ENCODE data around the gene SLC12A6. TPM values are rescaled to one million over a fixed set of nuclear protein-coding genes. Genes with fewer than 3 reads are reported as not detected.

The SLC12A6 gene
- total and polyA plus RNA-seq, 11 donors = 6.1 to 35.1 (median 23.0) TPM

GRCh38 chr15:34374816-34375215 lies 37.2 kb upstream of the SLC12A6 start:
- Histone ChIP-seq H3K36me3 (peaks cover 0 to 3% (median 0%) of the 10 kb centered on the region in 9 donors), H3K4me1 (no peaks in the 10 kb centered on the region), H3K27me3 (no peaks in the 10 kb centered on the region), H3K27ac (no peak overlapping the region), H3K4me3 (no peak overlapping the region), H3K9me3 (no peaks in the 10 kb centered on the region)
- no peak for ATAC-seq
- TF ChIP-seq CTCF (IDR thresholded peaks at IDR 0.05) = no peak
- TF ChIP-seq POLR2A (IDR thresholded peaks at IDR 0.05) = no peak
- WGBS, 4 donors = 64 to 91% (median 73%) methylated on average over 2 of the region's 2 CpGs
- intact Hi-C loops (cut with DNase I) = no loop called here
- no peak for DNase-seq

GRCh38 chr15:34373951-34374350 lies 36.4 kb upstream of the SLC12A6 start:
- 69 to 100% (median 88%) methylated on average over 8 of the region's 8 CpGs for WGBS, 4 donors
- ATAC-seq (peak in 1 of 4 donors; percentile 27), DNase-seq (no peak)
- no peak for TF ChIP-seq POLR2A (IDR thresholded peaks at IDR 0.05)
- TF ChIP-seq CTCF (IDR thresholded peaks at IDR 0.05) = no peak
- Histone ChIP-seq H3K27me3 (no peaks in the 10 kb centered on the region), H3K27ac (no peak overlapping the region), H3K4me3 (no peak overlapping the region), H3K9me3 (no peaks in the 10 kb centered on the region), H3K36me3 (no peaks in the 10 kb centered on the region), H3K4me1 (no peaks in the 10 kb centered on the region)
- intact Hi-C loops (cut with DNase I) = no loop called here

GRCh38 chr15:34370643-34371042 lies 33.1 kb upstream of the SLC12A6 start:
- DNase-seq = no peak
- H3K27ac ChIP-seq = no peak overlapping the region
- H3K36me3 ChIP-seq = no peaks in the 10 kb centered on the region
- intact Hi-C loops (cut with DNase I) = no loop called here
- no peaks in the 10 kb centered on the region for H3K9me3 ChIP-seq
- TF ChIP-seq CTCF (IDR thresholded peaks at IDR 0.05) (no peak), POLR2A (IDR thresholded peaks at IDR 0.05) (no peak)
- H3K4me1 ChIP-seq = peaks cover 0 to 15% (median 8%) of the 10 kb centered on the region in 12 donors
- no peak for ATAC-seq
- WGBS, 4 donors = 30 to 59% (median 43%) methylated on average over 2 of the region's 2 CpGs
- no peak overlapping the region for H3K4me3 ChIP-seq
- no peaks in the 10 kb centered on the region for H3K27me3 ChIP-seq

GRCh38 chr15:34370129-34370528 lies 32.5 kb upstream of the SLC12A6 start:
- Histone ChIP-seq H3K27me3 (no peaks in the 10 kb centered on the region), H3K27ac (no peak overlapping the region), H3K4me1 (peaks cover 0 to 20% (median 13%) of the 10 kb centered on the region in 12 donors), H3K4me3 (no peak overlapping the region), H3K9me3 (no peaks in the 10 kb centered on the region), H3K36me3 (no peaks in the 10 kb centered on the region)
- no peak for TF ChIP-seq POLR2A (IDR thresholded peaks at IDR 0.05)
- TF ChIP-seq CTCF (IDR thresholded peaks at IDR 0.05) = no peak
- ATAC-seq = no peak
- intact Hi-C loops (cut with DNase I) = no loop called here
- no peak for DNase-seq
- 75 to 84% (median 80%) methylated on average over 2 of the region's 2 CpGs for WGBS, 4 donors

All from heart left ventricle (tissue), 16 donors.